Caco-2 (cell line): ENCODE results near the gene MRPL37. TPM values are rescaled to one million over a fixed set of nuclear protein-coding genes. Genes with fewer than 3 reads are reported as not detected.

Experiments
- BruUV-seq: library from RNA; stranded (reverse); fragments of 400-500 nt; replicated peaks from 2 replicates; lab custom pipeline; 2021; lab: Mats Ljungman, UMichigan
- CTCF ChIA-PET: fragments of 300-600 bp; sonication (Branson Sonifier 250); formaldehyde crosslinking; loops from one replicate; lab custom pipeline; 2022; ENCODE audit warnings: antibody characterized with exemption; lab: Charles Lee
- POLR2A ChIA-PET: fragments of 300-600 bp; sonication (Branson Sonifier 250); formaldehyde crosslinking; loops from one replicate; lab custom pipeline; 2022; ENCODE audit warnings: antibody characterized with exemption; lab: Charles Lee
- DNase-seq, 2 experiments: peaks; one replicate each; pipeline versions ENCODE4 v3.0.0 to v3.0.0-alpha.2; 2020 to 2022
- H3K27me3 ChIP-seq: replicated peaks from 2 replicates; pipeline ENCODE4 v1.6.0; 2011; ENCODE audit warnings: low read length; ENCODE audit not compliant: control insufficient read depth, insufficient read depth
- H3K36me3 ChIP-seq: 2 replicates; pipeline ENCODE4 v1.5.1; 2011; ENCODE audit warnings: low read length; ENCODE audit not compliant: control insufficient read depth, insufficient read depth
- H3K4me1 ChIP-seq: fragments of 250-450 bp; sonication (Bioruptor Pico); 2 replicates; pipeline ENCODE4 v1.5.1; 2020; ENCODE audit warnings: mild to moderate bottlenecking
- H3K4me3 ChIP-seq: 2 replicates; pipeline ENCODE4 v1.5.1; 2011; ENCODE audit warnings: low read depth, mild to moderate bottlenecking, control low read depth, low read length
- H3K9me3 ChIP-seq: fragments of 250-450 bp; sonication (Bioruptor Pico); 2 replicates; pipeline ENCODE4 v1.5.1; 2020; ENCODE audit warnings: mild to moderate bottlenecking, moderate library complexity
- H3K27ac Mint-ChIP-seq: one replicate; pipeline ENCODE4 v1.8.0; 2022; ENCODE audit warnings: mixed read lengths; ENCODE audit not compliant: unreplicated experiment
- H3K27me3 Mint-ChIP-seq: one replicate; pipeline ENCODE4 v1.8.0; 2022; ENCODE audit warnings: mixed read lengths; ENCODE audit not compliant: insufficient read depth, unreplicated experiment
- H3K36me3 Mint-ChIP-seq: one replicate; pipeline ENCODE4 v1.8.0; 2022; ENCODE audit warnings: mild to moderate bottlenecking, mixed read lengths; ENCODE audit not compliant: insufficient read depth, unreplicated experiment
- H3K4me1 Mint-ChIP-seq: one replicate; pipeline ENCODE4 v1.8.0; 2022; ENCODE audit warnings: low read depth, mixed read lengths; ENCODE audit not compliant: unreplicated experiment
- H3K4me3 Mint-ChIP-seq: one replicate; pipeline ENCODE4 v1.8.0; 2022; ENCODE audit warnings: mild to moderate bottlenecking, moderate library complexity, mixed read lengths; ENCODE audit not compliant: unreplicated experiment
- H3K9me3 Mint-ChIP-seq: one replicate; pipeline ENCODE4 v1.8.0; 2022; ENCODE audit warnings: mixed read lengths; ENCODE audit not compliant: unreplicated experiment
- CTCF ChIP-seq, 2 experiments: fragments of 200-600 bp in 1 of 2; IDR thresholded peaks; 1 replicate in 1 of 2; 2 replicates in 1 of 2; pipeline versions ENCODE4 v1.5.1 to v1.8.0; 2011 to 2022; ENCODE audit warnings: antibody characterized with exemption in 1 of 2, control low read depth in 1 of 2, inconsistent platforms in 1 of 2, low read depth in 1 of 2, low read length in 1 of 2, mild to moderate bottlenecking in 1 of 2, moderate library complexity in 1 of 2; ENCODE audit not compliant: insufficient read depth in 1 of 2, severe bottlenecking in 1 of 2, unreplicated experiment in 1 of 2
- intact Hi-C: fragments of 100-400 bp; cut with micrococcal nuclease; formaldehyde crosslinking; loops from one replicate; pipeline ENCODE4 v1.10.0; 2022; ENCODE audit not compliant: unreplicated experiment
- total RNA-seq: library from RNA; stranded (reverse); gene quantifications from 2 replicates; pipeline ENCODE4 v1.2.3, GENCODE V29; 2022

MRPL37 gene
- total RNA-seq, 1 experiment from 2014 or later = 95.6 TPM

- no peaks in the 10 kb centered on the region for H3K27me3 Mint-ChIP-seq
- H3K4me3 ChIP-seq = no peak overlapping the region
- H3K4me3 Mint-ChIP-seq = no peak overlapping the region
- no TSS peak for BruUV-seq
- intact Hi-C loops = no loop called here
- no peaks in the 10 kb centered on the region for H3K9me3 Mint-ChIP-seq
- H3K36me3 Mint-ChIP-seq = peaks cover 26% of the 10 kb centered on the region
- peaks cover 9% of the 10 kb centered on the region for H3K4me1 ChIP-seq
- DNase-seq = no peak
- peaks cover 8% of the 10 kb centered on the region for H3K4me1 Mint-ChIP-seq
- no peaks in the 10 kb centered on the region for H3K36me3 ChIP-seq
- POLR2A ChIA-PET = no interaction called here
- no peaks in the 10 kb centered on the region for H3K27me3 ChIP-seq
- H3K9me3 ChIP-seq = no peaks in the 10 kb centered on the region
- CTCF ChIA-PET = no interaction called here
- no peak for TF ChIP-seq CTCF (IDR thresholded peaks at IDR 0.05; ENCODE audit: insufficient read depth in 1 of 2, low read depth in 1 of 2, low read length in 1 of 2, severe bottlenecking in 1 of 2, unreplicated experiment in 1 of 2)
- H3K27ac Mint-ChIP-seq = no peak overlapping the region
Measured at GRCh38 chr1:54234284-54234683, 34.3 kb downstream of the MRPL37 start.

- intact Hi-C loops = no loop called here
- Histone ChIP-seq H3K36me3 (no peaks in the 10 kb centered on the region; the same call in 1 of the 2 replicates), H3K4me1 (no peaks in the 10 kb centered on the region), H3K27me3 (no peaks in the 10 kb centered on the region), H3K4me3 (no peak overlapping the region), H3K9me3 (no peaks in the 10 kb centered on the region)
- Mint-ChIP-seq H3K27me3 (no peaks in the 10 kb centered on the region), H3K36me3 (peaks cover 32% of the 10 kb centered on the region), H3K4me3 (no peak overlapping the region), H3K27ac (no peak overlapping the region), H3K9me3 (no peaks in the 10 kb centered on the region), H3K4me1 (no peaks in the 10 kb centered on the region)
- CTCF ChIA-PET = no interaction called here
- TF ChIP-seq CTCF (IDR thresholded peaks at IDR 0.05; ENCODE audit: insufficient read depth in 1 of 2, low read depth in 1 of 2, low read length in 1 of 2, severe bottlenecking in 1 of 2, unreplicated experiment in 1 of 2) = no peak
- POLR2A ChIA-PET = no interaction called here
- no peak for DNase-seq
- BruUV-seq = no TSS peak
Measured at GRCh38 chr1:54237586-54237985, 37.6 kb downstream of the MRPL37 start.

GRCh38 chr1:54238353-54239034 lies 38.5 kb downstream of the MRPL37 start:
- no peaks in the 10 kb centered on the region for H3K4me1 ChIP-seq
- CTCF ChIA-PET = interaction anchor here (0.5 kb wide), 1 partner anchor 18 kb away, joined by 3 read pairs; no protein-coding TSS in a partner anchor
- Mint-ChIP-seq H3K27me3 (no peaks in the 10 kb centered on the region), H3K36me3 (peaks cover 39% of the 10 kb centered on the region), H3K4me3 (no peak overlapping the region), H3K27ac (no peak overlapping the region), H3K9me3 (no peaks in the 10 kb centered on the region), H3K4me1 (no peaks in the 10 kb centered on the region)
- POLR2A ChIA-PET = no interaction called here
- no peak overlapping the region for H3K4me3 ChIP-seq
- DNase-seq = no peak
- no peak for TF ChIP-seq CTCF (IDR thresholded peaks at IDR 0.05; ENCODE audit: insufficient read depth in 1 of 2, low read depth in 1 of 2, low read length in 1 of 2, severe bottlenecking in 1 of 2, unreplicated experiment in 1 of 2)
- no peaks in the 10 kb centered on the region for H3K9me3 ChIP-seq
- intact Hi-C loops = no loop called here
- no TSS peak for BruUV-seq
- H3K27me3 ChIP-seq = no peaks in the 10 kb centered on the region
- no peaks in the 10 kb centered on the region; the same call in 1 of the 2 replicates for H3K36me3 ChIP-seq
